Measurements from ENCODE around the gene SREK1IP1.

DNA sequence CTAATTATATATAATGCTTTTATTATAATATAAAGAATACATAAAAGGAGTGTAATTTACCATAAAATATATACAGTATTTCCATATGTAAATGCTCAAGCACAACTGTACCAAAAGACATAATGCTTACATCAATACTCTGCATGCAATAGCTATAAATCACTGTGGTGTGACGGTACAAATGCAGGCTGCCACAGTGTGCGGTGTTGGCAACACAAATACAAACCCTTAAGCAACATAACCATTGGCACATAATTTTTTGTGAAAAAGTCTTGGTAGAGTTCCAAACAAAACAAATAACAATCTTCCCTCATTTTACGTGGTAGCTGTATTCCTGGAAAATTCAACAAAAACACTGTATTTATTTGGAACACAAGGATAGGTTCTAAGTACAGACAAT lies 80.1 kb downstream of the SREK1IP1 start:
- no peak for TF ChIP-seq POLR2AphosphoS5 (IDR thresholded peaks at IDR 0.05; ENCODE audit: low read depth, low read length)
- no peak for TF ChIP-seq TAF1 (IDR thresholded peaks at IDR 0.05; ENCODE audit: borderline replicate concordance, insufficient read depth, low read length)

Measured in PFSK-1 (cell line).